Hematopoietic multipotent progenitor cell treated with erythropoietin and hydrocortisone succinate and interleukin-3 and kit ligand, for 8 days (in vitro differentiated cells): Measurements from ENCODE around the gene LIME1.

Experiments
- DNase-seq: peaks from one replicate; pipeline ENCODE4 v3.0.0-alpha.2; 2015

LIME1 gene

GRCh38 chr20:63751471-63752271, 15.2 kb downstream of the LIME1 start:
- DNase-seq: no peak

GRCh38 chr20:63752411-63753101, 16.1 kb downstream of the LIME1 start:
- DNase-seq: no peak

- DNase-seq: no peak
These were observed 16.9 kb downstream of the LIME1 start for GRCh38 chr20:63753381-63753780.

GRCh38 chr20:63754008-63754407, 17.5 kb downstream of the LIME1 start:
- DNase-seq: no peak

- DNase-seq: no peak
These were observed 19.6 kb downstream of the LIME1 start for GRCh38 chr20:63755933-63756647.

- no peak for DNase-seq
These were observed 20.2 kb downstream of the LIME1 start for GRCh38 chr20:63756648-63756991.

- DNase-seq: no peak
These were observed 21.7 kb downstream of the LIME1 start for GRCh38 chr20:63758152-63758551.

- DNase-seq: no peak
These were observed 23.0 kb downstream of the LIME1 start for GRCh38 chr20:63759377-63759901.

- no peak for DNase-seq
These were observed 28.8 kb downstream of the LIME1 start for GRCh38 chr20:63765082-63765873.

- peak; percentile 91 for DNase-seq
These were observed 29.4 kb downstream of the LIME1 start for GRCh38 chr20:63765902-63766301.

- no peak for DNase-seq
These were observed 30.4 kb downstream of the LIME1 start for GRCh38 chr20:63766695-63767426.

- DNase-seq: no peak
These were observed 31.0 kb downstream of the LIME1 start for GRCh38 chr20:63767456-63767855.

- no peak for DNase-seq
These were observed 31.4 kb downstream of the LIME1 start for GRCh38 chr20:63767886-63768285.

GRCh38 chr20:63768591-63769515, 32.4 kb downstream of the LIME1 start:
- DNase-seq: no peak

GRCh38 chr20:63769891-63770474, 33.5 kb downstream of the LIME1 start:
- no peak for DNase-seq

- DNase-seq: no peak
These were observed 34.7 kb downstream of the LIME1 start for GRCh38 chr20:63771046-63771707.

GRCh38 chr20:63772781-63773518, 36.5 kb downstream of the LIME1 start:
- no peak for DNase-seq

GRCh38 chr20:63773571-63774241, 37.2 kb downstream of the LIME1 start:
- no peak for DNase-seq

- DNase-seq: no peak
These were observed 37.8 kb downstream of the LIME1 start for GRCh38 chr20:63774306-63774705.
